Suprapubic skin (tissue), 4 donors: ENCODE data around the gene AXDND1. TPM values are rescaled to one million over a fixed set of nuclear protein-coding genes. Genes with fewer than 3 reads are reported as not detected.
"Not testable (repeated sequence)": the region's sequence is repeated elsewhere in the genome, so short reads cannot be mapped to it uniquely, and the experiment has no call there.

Experiments used
- DNase-seq, 2 donors: peaks; one replicate each; pipeline ENCODE4 v3.0.0-alpha.2; 2019; ENCODE audit warnings: low spot score in 2 of 2
- H3K27ac ChIP-seq: fragments of 200-600 bp; sonication (generic); one replicate; pipeline ENCODE4 v1.5.1; 2019
- H3K27me3 ChIP-seq: fragments of 200-600 bp; sonication (generic); one replicate; pipeline ENCODE4 v1.5.1; 2019
- H3K36me3 ChIP-seq: fragments of 200-600 bp; sonication (generic); one replicate; pipeline ENCODE4 v1.5.1; 2019
- H3K4me1 ChIP-seq: fragments of 200-600 bp; sonication (generic); one replicate; pipeline ENCODE4 v1.5.1; 2019
- H3K4me3 ChIP-seq: fragments of 200-600 bp; sonication (generic); one replicate; pipeline ENCODE4 v1.5.1; 2019; ENCODE audit warnings: mild to moderate bottlenecking
- H3K9me3 ChIP-seq: fragments of 200-600 bp; sonication (generic); one replicate; pipeline ENCODE4 v1.5.1; 2019
- CTCF ChIP-seq, 2 donors: fragments of 200-600 bp in 1 of 2; fragments of 450-650 bp in 1 of 2; sonication (generic) in 1 of 2; IDR thresholded peaks; one replicate each; pipeline ENCODE4 v1.5.1; 2016 to 2019; ENCODE audit warnings: antibody characterized with exemption in 2 of 2, mild to moderate bottlenecking in 1 of 2, moderate library complexity in 1 of 2
- EP300 ChIP-seq: sonication (generic); formaldehyde crosslinking; IDR thresholded peaks from one replicate; pipeline ENCODE4 v1.6.1; 2017; ENCODE audit warnings: antibody characterized with exemption
- POLR2A ChIP-seq, 2 donors: fragments of 450-650 bp; IDR thresholded peaks; one replicate each; pipeline ENCODE4 v1.6.1; 2017; ENCODE audit warnings: antibody characterized with exemption in 2 of 2, mild to moderate bottlenecking in 2 of 2, moderate library complexity in 2 of 2
- POLR2AphosphoS5 ChIP-seq, 3 donors: sonication (generic); formaldehyde crosslinking; IDR thresholded peaks; one replicate each; pipeline ENCODE4 v1.6.1; 2017; ENCODE audit warnings: antibody characterized with exemption in 3 of 3
- WGBS: methylation state at CpG from one replicate; pipeline ENCODE4 v1.1.5; 2018; 5-methylcytosine and 5-hydroxymethylcytosine counted together
- total RNA-seq, 4 donors: library from RNA; depleted of rRNA; stranded (reverse); fragments of >200 nt; gene quantifications; one replicate each; pipeline ENCODE4 v1.1.0, GENCODE V29; 2016

The AXDND1 gene
- total RNA-seq, 4 donors from 2014 or later, result 1.3 TPM; not detected in 3

GRCh38 chr1:179384027-179384426 lies 18.3 kb downstream of the AXDND1 start:
- no peak overlapping the region for H3K4me3 ChIP-seq
- H3K4me1 ChIP-seq, result no peaks in the 10 kb centered on the region
- 83% methylated on average over 1 of the region's 1 CpG for WGBS
- no peak for DNase-seq
- no peak overlapping the region for H3K27ac ChIP-seq
- no peaks in the 10 kb centered on the region for H3K36me3 ChIP-seq
- H3K9me3 ChIP-seq, result no peaks in the 10 kb centered on the region
- no peak for TF ChIP-seq POLR2AphosphoS5 (IDR thresholded peaks at IDR 0.05)
- no peak for TF ChIP-seq EP300
- no peak for TF ChIP-seq CTCF (IDR thresholded peaks at IDR 0.05)
- TF ChIP-seq POLR2A (IDR thresholded peaks at IDR 0.05), result no peak
- H3K27me3 ChIP-seq, result no peaks in the 10 kb centered on the region

GRCh38 chr1:179385510-179385909 lies 19.7 kb downstream of the AXDND1 start:
- 81% methylated on average over 1 of the region's 1 CpG for WGBS
- H3K27me3 ChIP-seq, result no peaks in the 10 kb centered on the region
- no peaks in the 10 kb centered on the region for H3K9me3 ChIP-seq
- no peaks in the 10 kb centered on the region for H3K36me3 ChIP-seq
- no peak overlapping the region for H3K4me3 ChIP-seq
- H3K4me1 ChIP-seq, result no peaks in the 10 kb centered on the region
- no peak for DNase-seq
- no peak overlapping the region for H3K27ac ChIP-seq
- TF ChIP-seq POLR2AphosphoS5 (IDR thresholded peaks at IDR 0.05) (no peak), EP300 (no peak), POLR2A (IDR thresholded peaks at IDR 0.05) (no peak), CTCF (IDR thresholded peaks at IDR 0.05) (no peak)

GRCh38 chr1:179393721-179394120 lies 27.9 kb downstream of the AXDND1 start:
- TF ChIP-seq EP300 (no peak), POLR2A (IDR thresholded peaks at IDR 0.05) (no peak), POLR2AphosphoS5 (IDR thresholded peaks at IDR 0.05) (no peak), CTCF (IDR thresholded peaks at IDR 0.05) (no peak)
- Histone ChIP-seq H3K4me1 (no peaks in the 10 kb centered on the region), H3K27ac (no peak overlapping the region), H3K9me3 (no peaks in the 10 kb centered on the region), H3K27me3 (no peaks in the 10 kb centered on the region), H3K4me3 (no peak overlapping the region), H3K36me3 (no peaks in the 10 kb centered on the region)
- WGBS, result 96% methylated on average over 3 of the region's 3 CpGs
- DNase-seq, result no peak

GRCh38 chr1:179399399-179399798 lies 33.6 kb downstream of the AXDND1 start:
- not testable (repeated sequence) for H3K4me1 ChIP-seq

GRCh38 chr1:179417760-179418159 lies 52.0 kb downstream of the AXDND1 start:
- H3K9me3 ChIP-seq, DNase-seq, H3K4me1 ChIP-seq, H3K27ac ChIP-seq, H3K27me3 ChIP-seq, H3K36me3 ChIP-seq, H3K4me3 ChIP-seq: not testable (repeated sequence)
- WGBS, result 100% methylated on average over 1 of the region's 3 CpGs

More at GRCh38 chr1:179399399-179399798, 33.6 kb downstream of the AXDND1 start:
- not testable (repeated sequence) for H3K27me3 ChIP-seq, H3K27ac ChIP-seq, H3K36me3 ChIP-seq, H3K9me3 ChIP-seq, H3K4me3 ChIP-seq, DNase-seq
- 84% methylated on average over 2 of the region's 2 CpGs for WGBS

GRCh38 chr1:179418706-179419105 lies 52.9 kb downstream of the AXDND1 start:
- not testable (repeated sequence) for H3K36me3 ChIP-seq, H3K27ac ChIP-seq, H3K4me3 ChIP-seq, H3K4me1 ChIP-seq, H3K27me3 ChIP-seq, DNase-seq, H3K9me3 ChIP-seq
- 88% methylated on average over 20 of the region's 32 CpGs for WGBS

GRCh38 chr1:179424610-179425009 lies 58.8 kb downstream of the AXDND1 start:
- Histone ChIP-seq H3K4me3 (no peak overlapping the region), H3K27ac (no peak overlapping the region), H3K36me3 (no peaks in the 10 kb centered on the region), H3K9me3 (peaks cover 5% of the 10 kb centered on the region), H3K4me1 (no peaks in the 10 kb centered on the region), H3K27me3 (no peaks in the 10 kb centered on the region)
- no peak for TF ChIP-seq POLR2AphosphoS5 (IDR thresholded peaks at IDR 0.05)
- no peak for TF ChIP-seq CTCF (IDR thresholded peaks at IDR 0.05)
- TF ChIP-seq EP300, result no peak
- no peak for TF ChIP-seq POLR2A (IDR thresholded peaks at IDR 0.05)
- WGBS, result 95% methylated on average over 2 of the region's 2 CpGs
- no peak for DNase-seq
